IgD-negative memory B cell (primary cell): ENCODE data around the gene PARL. TPM values are rescaled to one million over a fixed set of nuclear protein-coding genes. Genes with fewer than 3 reads are reported as not detected.
A peak's percentile ranks its signal among the peaks of the same experiment; 100 is the strongest.
"Not testable (repeated sequence)": the region's sequence is repeated elsewhere in the genome, so short reads cannot be mapped to it uniquely, and the experiment has no call there.

Experiments used
- H3K27ac Mint-ChIP-seq, 3 donors: one replicate each; pipeline ENCODE4 v1.8.0; 2020 to 2022; ENCODE audit warnings: mild to moderate bottlenecking in 3 of 3, mixed read lengths in 3 of 3, moderate library complexity in 1 of 3
- H3K27me3 Mint-ChIP-seq: one replicate; pipeline ENCODE4 v1.8.0; 2021; ENCODE audit warnings: mixed read lengths
- H3K36me3 Mint-ChIP-seq: one replicate; pipeline ENCODE4 v1.8.0; 2020; ENCODE audit warnings: mild to moderate bottlenecking, mixed read lengths
- H3K4me1 Mint-ChIP-seq, 3 donors: one replicate each; pipeline ENCODE4 v1.8.0; 2020 to 2022; ENCODE audit warnings: mixed read lengths in 3 of 3, mild to moderate bottlenecking in 1 of 3
- H3K4me3 Mint-ChIP-seq, 4 donors: one replicate each; pipeline ENCODE4 v1.8.0; 2020 to 2022; ENCODE audit warnings: mild to moderate bottlenecking in 4 of 4, mixed read lengths in 4 of 4, moderate library complexity in 3 of 4
- H3K9me3 Mint-ChIP-seq, 3 donors: one replicate each; pipeline ENCODE4 v1.8.0; 2020 to 2021; ENCODE audit warnings: mixed read lengths in 3 of 3, mild to moderate bottlenecking in 1 of 3
- polyA plus RNA-seq: library from polyadenylated mRNA; unstranded; fragments of 300-500 nt; fragmentation: Illumina TruSeq; gene quantifications from one replicate; pipeline ENCODE4 v1.2.3, GENCODE V29; 2021

Gene PARL
- polyA plus RNA-seq, 1 donor from 2014 or later = 95.3 TPM

- H3K4me3 Mint-ChIP-seq = peak overlapping the region; percentile 44 to 95 (median 74)
- H3K27me3 Mint-ChIP-seq = peaks cover 6% of the 10 kb centered on the region
- peaks cover 22 to 27% (median 26%) of the 10 kb centered on the region in 3 donors for H3K4me1 Mint-ChIP-seq
- peaks cover 3% of the 10 kb centered on the region for H3K36me3 Mint-ChIP-seq
- H3K27ac Mint-ChIP-seq = peak overlapping the region in 1 of 3 donors; percentile 50
- H3K9me3 Mint-ChIP-seq = no peaks in the 10 kb centered on the region
Measured at GRCh38 chr3:183885766-183886165, 1.1 kb upstream of the PARL start.

- Mint-ChIP-seq H3K36me3 (peaks cover 3% of the 10 kb centered on the region), H3K4me3 (peak overlapping the region; percentile 80 to 96 (median 95)), H3K9me3 (no peaks in the 10 kb centered on the region), H3K4me1 (peaks cover 24 to 32% (median 30%) of the 10 kb centered on the region in 3 donors), H3K27ac (peak overlapping the region; percentile 4 to 93 (median 91)), H3K27me3 (peaks cover 6% of the 10 kb centered on the region)
Measured at GRCh38 chr3:183884097-183884426, 618 bp downstream of the PARL start.

- peaks cover 29 to 37% (median 33%) of the 10 kb centered on the region in 3 donors for H3K4me1 Mint-ChIP-seq
- peak overlapping the region; percentile 4 to 93 (median 91) for H3K27ac Mint-ChIP-seq
- H3K27me3 Mint-ChIP-seq = peaks cover 4% of the 10 kb centered on the region
- no peaks in the 10 kb centered on the region for H3K9me3 Mint-ChIP-seq
- peaks cover 2% of the 10 kb centered on the region for H3K36me3 Mint-ChIP-seq
- H3K4me3 Mint-ChIP-seq = peak overlapping the region; percentile 80 to 96 (median 95)
Measured at GRCh38 chr3:183883291-183884096, 1.2 kb downstream of the PARL start.

DNA sequence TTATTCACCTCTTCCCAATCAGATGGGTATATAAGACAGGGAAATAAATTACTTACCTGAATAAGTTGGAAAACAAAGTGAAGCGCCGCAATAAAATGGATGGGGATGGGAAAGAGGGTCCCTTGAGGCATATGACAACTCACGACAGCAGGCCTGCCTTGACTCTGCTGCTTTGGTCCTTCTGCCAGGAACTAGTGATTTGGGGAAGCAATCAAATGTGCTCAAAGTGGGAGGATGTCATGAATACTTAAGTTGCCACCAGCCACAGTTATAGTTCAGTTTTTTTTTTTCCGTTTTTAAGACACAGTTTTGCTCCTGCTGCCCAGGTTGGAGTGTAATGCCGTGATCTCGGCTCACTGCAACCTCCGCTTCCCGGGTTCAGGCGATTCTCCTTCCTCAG is 4.6 kb downstream of the PARL start:
- no peaks in the 10 kb centered on the region for H3K9me3 Mint-ChIP-seq
- H3K36me3 Mint-ChIP-seq = peaks cover 2% of the 10 kb centered on the region
- H3K4me3 Mint-ChIP-seq = no peak overlapping the region
- H3K27ac Mint-ChIP-seq = peak overlapping the region in 1 of 3 donors; percentile 67
- no peaks in the 10 kb centered on the region for H3K27me3 Mint-ChIP-seq
- peaks cover 30 to 51% (median 42%) of the 10 kb centered on the region in 3 donors for H3K4me1 Mint-ChIP-seq

DNA sequence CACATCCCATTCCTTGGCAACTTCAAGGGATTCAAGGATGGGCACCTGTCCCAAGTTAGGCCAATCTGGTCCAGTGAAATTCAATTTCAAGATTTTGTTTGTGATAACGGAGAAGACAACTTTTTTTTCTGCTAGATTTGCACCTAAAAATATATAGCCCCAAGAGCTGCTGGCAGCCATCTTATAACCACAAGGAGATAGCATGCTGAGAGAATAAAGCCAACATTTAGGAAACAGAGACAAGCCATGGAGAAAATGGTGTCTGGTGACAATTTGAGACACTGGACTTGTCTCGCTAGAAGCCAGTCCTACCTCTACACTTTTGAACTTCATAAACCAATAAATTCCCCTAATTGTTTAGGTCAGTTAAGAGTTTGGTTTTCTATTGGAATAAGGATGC is 5.4 kb downstream of the PARL start:
- H3K27ac Mint-ChIP-seq = no peak overlapping the region
- peaks cover 5% of the 10 kb centered on the region for H3K36me3 Mint-ChIP-seq
- peaks cover 30 to 47% (median 38%) of the 10 kb centered on the region in 3 donors for H3K4me1 Mint-ChIP-seq
- no peak overlapping the region for H3K4me3 Mint-ChIP-seq
- no peaks in the 10 kb centered on the region for H3K9me3 Mint-ChIP-seq
- H3K27me3 Mint-ChIP-seq = no peaks in the 10 kb centered on the region

DNA sequence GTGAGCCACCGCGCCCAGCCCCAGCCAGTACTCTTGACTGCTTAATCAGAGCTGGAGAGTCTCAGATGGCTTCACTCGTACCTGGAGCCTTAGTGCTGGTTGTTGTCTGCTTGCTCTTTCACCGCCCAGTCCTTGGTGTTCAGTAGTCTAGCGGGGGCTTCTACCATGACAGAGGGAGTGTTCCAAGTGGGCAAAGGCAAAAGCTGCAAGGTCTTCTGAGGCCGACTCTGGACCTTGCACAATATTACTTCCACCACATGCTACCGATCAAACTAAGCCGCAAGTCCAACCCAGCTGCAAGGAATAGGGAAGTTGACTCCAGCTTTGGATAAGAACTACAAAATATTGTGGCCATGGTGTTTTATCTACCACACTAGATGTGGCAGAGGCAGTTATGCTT is 6.6 kb downstream of the PARL start:
- no peak overlapping the region for H3K4me3 Mint-ChIP-seq
- H3K9me3 Mint-ChIP-seq = no peaks in the 10 kb centered on the region
- H3K4me1 Mint-ChIP-seq = peaks cover 19 to 40% (median 29%) of the 10 kb centered on the region in 3 donors
- H3K27me3 Mint-ChIP-seq = no peaks in the 10 kb centered on the region
- no peak overlapping the region for H3K27ac Mint-ChIP-seq
- peaks cover 5% of the 10 kb centered on the region for H3K36me3 Mint-ChIP-seq

GRCh38 chr3:183877227-183877626 is 7.5 kb downstream of the PARL start:
- H3K36me3 Mint-ChIP-seq, H3K4me3 Mint-ChIP-seq, H3K9me3 Mint-ChIP-seq, H3K27ac Mint-ChIP-seq, H3K27me3 Mint-ChIP-seq: not testable (repeated sequence)
- H3K4me1 Mint-ChIP-seq = peaks cover 20 to 36% (median 25%) of the 10 kb centered on the region in 3 donors

GRCh38 chr3:183875411-183875810 is 9.3 kb downstream of the PARL start:
- peaks cover 5% of the 10 kb centered on the region for H3K36me3 Mint-ChIP-seq
- peak overlapping the region in 1 of 3 donors; percentile 4 for H3K27ac Mint-ChIP-seq
- no peaks in the 10 kb centered on the region for H3K9me3 Mint-ChIP-seq
- H3K4me3 Mint-ChIP-seq = no peak overlapping the region
- no peaks in the 10 kb centered on the region for H3K27me3 Mint-ChIP-seq
- H3K4me1 Mint-ChIP-seq = peaks cover 28 to 41% (median 31%) of the 10 kb centered on the region in 3 donors

- Mint-ChIP-seq H3K27ac (no peak overlapping the region), H3K36me3 (peaks cover 5% of the 10 kb centered on the region), H3K4me1 (peaks cover 30 to 36% (median 31%) of the 10 kb centered on the region in 3 donors), H3K4me3 (peak overlapping the region in 1 of 4 donors; percentile 73), H3K27me3 (no peaks in the 10 kb centered on the region), H3K9me3 (no peaks in the 10 kb centered on the region)
Measured at GRCh38 chr3:183873914-183874313, 10.8 kb downstream of the PARL start.

- Mint-ChIP-seq H3K4me1 (peaks cover 16 to 27% (median 25%) of the 10 kb centered on the region in 3 donors), H3K9me3 (no peaks in the 10 kb centered on the region), H3K27me3 (no peaks in the 10 kb centered on the region), H3K36me3 (peaks cover 2% of the 10 kb centered on the region), H3K4me3 (no peak overlapping the region), H3K27ac (no peak overlapping the region)
Measured at GRCh38 chr3:183871541-183871940, 13.1 kb downstream of the PARL start.

DNA sequence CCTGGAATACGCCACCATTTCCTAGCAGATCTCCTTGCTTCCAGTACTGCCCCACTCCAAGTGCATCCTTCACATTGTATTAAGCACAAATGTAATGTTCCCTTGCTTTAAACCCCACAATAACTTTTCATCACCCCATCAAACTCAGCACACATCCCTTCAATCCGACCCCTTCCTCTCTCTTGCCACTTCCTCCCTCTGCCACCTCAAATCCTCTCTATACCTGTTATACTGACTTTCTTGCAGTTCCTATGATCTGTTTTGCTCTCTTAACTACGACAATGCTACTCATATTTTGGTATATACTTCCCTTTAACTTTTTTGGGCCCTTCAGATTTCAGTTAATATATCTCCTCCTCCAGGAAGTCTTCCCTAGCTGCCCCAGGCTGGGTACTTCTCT is 14.1 kb downstream of the PARL start:
- Mint-ChIP-seq H3K36me3 (peaks cover 2% of the 10 kb centered on the region), H3K27ac (no peak overlapping the region), H3K4me3 (no peak overlapping the region), H3K9me3 (no peaks in the 10 kb centered on the region), H3K27me3 (no peaks in the 10 kb centered on the region), H3K4me1 (peaks cover 18 to 25% (median 22%) of the 10 kb centered on the region in 3 donors)

- H3K9me3 Mint-ChIP-seq = no peaks in the 10 kb centered on the region
- peak overlapping the region in 2 of 3 donors; percentile 3 to 4 for H3K27ac Mint-ChIP-seq
- H3K36me3 Mint-ChIP-seq = no peaks in the 10 kb centered on the region
Measured at GRCh38 chr3:183868796-183869195, 15.9 kb downstream of the PARL start.

GRCh38 chr3:183862610-183863009 is 22.1 kb downstream of the PARL start:
- Mint-ChIP-seq H3K27ac (no peak overlapping the region), H3K36me3 (peaks cover 4% of the 10 kb centered on the region), H3K27me3 (no peaks in the 10 kb centered on the region), H3K4me1 (peaks cover 0 to 4% (median 0%) of the 10 kb centered on the region in 3 donors), H3K4me3 (no peak overlapping the region), H3K9me3 (no peaks in the 10 kb centered on the region)

More at GRCh38 chr3:183868796-183869195, 15.9 kb downstream of the PARL start:
- Mint-ChIP-seq H3K4me1 (peaks cover 13 to 25% (median 20%) of the 10 kb centered on the region in 3 donors), H3K4me3 (no peak overlapping the region), H3K27me3 (no peaks in the 10 kb centered on the region)

DNA sequence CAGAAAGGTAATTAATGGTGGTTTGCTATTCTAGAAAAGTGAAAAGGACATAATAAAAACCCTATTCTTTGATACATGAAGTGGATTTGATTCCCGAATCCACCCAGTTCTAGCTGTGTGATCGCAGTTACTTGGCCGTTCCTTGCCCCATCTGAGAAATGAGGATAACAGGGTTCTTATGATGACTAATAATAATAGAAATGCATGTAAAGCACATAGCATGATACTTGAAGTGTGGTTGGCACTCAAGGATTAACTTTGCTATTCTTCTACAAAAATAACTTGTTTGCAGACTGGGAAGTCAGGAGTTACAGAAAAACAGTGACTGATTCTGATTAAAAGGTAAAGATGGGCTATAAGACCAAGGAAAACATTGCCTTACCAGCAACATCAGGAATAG is 26.8 kb downstream of the PARL start:
- no peaks in the 10 kb centered on the region for H3K9me3 Mint-ChIP-seq
- no peak overlapping the region for H3K4me3 Mint-ChIP-seq
- H3K4me1 Mint-ChIP-seq = peaks cover 0 to 4% (median 0%) of the 10 kb centered on the region in 3 donors
- peaks cover 15% of the 10 kb centered on the region for H3K36me3 Mint-ChIP-seq
- H3K27ac Mint-ChIP-seq = peak overlapping the region in 1 of 3 donors; percentile 54
- no peaks in the 10 kb centered on the region for H3K27me3 Mint-ChIP-seq

DNA sequence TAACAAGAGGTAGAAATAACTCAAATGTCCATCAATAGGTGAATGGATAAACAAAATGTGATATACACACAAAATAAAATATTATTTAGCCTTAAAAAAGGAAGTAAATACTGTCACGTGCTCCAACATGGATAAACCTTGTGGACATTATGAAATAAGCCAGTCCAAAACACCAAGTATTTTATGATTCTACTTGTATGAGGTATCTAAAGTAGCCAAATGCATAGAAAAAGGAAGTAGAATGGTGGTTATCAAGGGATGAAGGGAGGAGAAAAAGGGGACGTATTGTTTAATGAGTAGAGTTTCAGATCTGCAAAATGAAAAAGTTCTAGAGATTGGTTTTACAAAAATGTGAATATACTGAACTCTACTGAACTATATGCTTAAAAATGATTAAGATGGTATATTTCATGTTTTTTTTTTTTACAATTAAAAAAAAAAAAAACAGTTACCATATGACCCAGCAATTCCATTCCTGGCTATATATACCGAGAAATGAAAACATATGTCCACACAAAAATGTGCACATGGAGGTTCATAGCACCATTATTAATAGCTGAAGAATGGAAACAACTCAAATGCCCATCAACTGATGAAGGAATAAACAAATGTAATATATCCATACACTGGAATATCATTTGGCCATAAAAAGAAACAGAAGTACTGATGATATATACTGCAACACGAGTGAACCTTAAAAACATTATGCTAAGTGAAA is 30.2 kb downstream of the PARL start:
- peaks cover 19% of the 10 kb centered on the region for H3K36me3 Mint-ChIP-seq
- H3K27me3 Mint-ChIP-seq = no peaks in the 10 kb centered on the region
- H3K4me1 Mint-ChIP-seq = peaks cover 0 to 2% (median 0%) of the 10 kb centered on the region in 3 donors
- H3K9me3 Mint-ChIP-seq = no peaks in the 10 kb centered on the region
- no peak overlapping the region for H3K27ac Mint-ChIP-seq
- H3K4me3 Mint-ChIP-seq = no peak overlapping the region
